ENCODE measurements around the gene MAZ. TPM values are rescaled to one million over a fixed set of nuclear protein-coding genes. Genes with fewer than 3 reads are reported as not detected.

MAZ gene
- total and polyA plus RNA-seq, 5 donors: 69.3 to 113 (median 103) TPM

DNA sequence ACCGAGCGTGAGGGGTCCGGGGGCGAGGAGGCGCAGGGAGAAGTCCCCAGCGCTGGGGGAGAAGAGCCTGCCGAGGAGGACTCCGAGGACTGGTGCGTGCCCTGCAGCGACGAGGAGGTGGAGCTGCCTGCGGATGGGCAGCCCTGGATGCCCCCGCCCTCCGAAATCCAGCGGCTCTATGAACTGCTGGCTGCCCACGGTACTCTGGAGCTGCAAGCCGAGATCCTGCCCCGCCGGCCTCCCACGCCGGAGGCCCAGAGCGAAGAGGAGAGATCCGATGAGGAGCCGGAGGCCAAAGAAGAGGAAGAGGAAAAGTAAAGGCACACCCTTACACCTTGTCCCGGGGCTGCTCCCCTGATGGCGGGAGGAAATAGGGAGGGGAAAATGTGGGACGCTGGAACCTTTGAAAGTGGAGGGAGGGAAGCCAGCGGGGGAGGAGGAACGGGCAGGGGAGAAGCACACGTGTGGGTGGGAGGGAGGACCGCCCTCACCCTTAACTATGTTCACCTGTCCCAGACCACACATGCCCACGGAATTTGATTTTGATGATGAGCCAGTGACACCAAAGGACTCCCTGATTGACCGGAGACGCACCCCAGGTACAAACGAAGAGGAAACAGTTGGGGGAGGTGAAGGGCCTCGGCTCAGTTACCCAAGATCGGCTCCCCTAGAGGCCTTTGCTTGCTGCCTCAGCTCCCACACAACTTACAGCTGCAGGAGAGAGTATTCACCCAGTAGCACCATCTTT lies 10.5 kb downstream of the MAZ start:
- H3K27ac ChIP-seq (ENCODE audit: low read length): peak overlapping the region; percentile 98
- ATAC-seq: peak; percentile 49 to 63
- no peaks in the 10 kb centered on the region for H3K27me3 ChIP-seq (ENCODE audit: control insufficient read depth, insufficient read depth)
- intact Hi-C loops (cut with DNase I): loop anchor here in 1 of 4 donors (10.0 kb wide), 1 partner anchor 178 kb away; the partner anchor contains the start of genes HIRIP3 and INO80E
- peak overlapping the region; percentile 62 for H3K4me3 ChIP-seq (ENCODE audit: low read length)
- peaks cover 2% of the 10 kb centered on the region for H3K4me1 ChIP-seq (ENCODE audit: control insufficient read depth, insufficient read depth, low read length)
- no peaks in the 10 kb centered on the region for H3K9me3 ChIP-seq (ENCODE audit: control insufficient read depth, low read length)
- WGBS: 4% methylated on average over 37 of the region's 37 CpGs
- peak; percentile 76 to 89 (median 89) for DNase-seq

DNA sequence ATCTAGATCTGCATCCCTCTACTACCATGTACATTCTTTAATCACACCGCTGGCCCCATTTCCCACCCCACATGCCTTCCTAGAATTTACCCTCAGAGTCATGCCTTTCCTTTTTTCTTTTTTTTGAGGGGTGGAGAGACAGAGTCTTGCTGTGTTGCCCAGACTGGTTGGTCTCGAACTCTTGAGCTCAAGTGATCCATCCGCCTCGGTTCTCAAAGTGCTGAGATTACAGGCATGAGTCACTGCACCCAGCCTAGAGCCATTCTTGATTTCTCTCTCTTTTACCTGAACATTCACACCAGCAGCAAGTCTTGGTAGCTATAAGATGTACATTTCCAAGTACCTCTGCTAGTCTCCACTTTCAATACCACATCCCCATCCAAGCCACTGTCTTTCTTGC lies 11.8 kb downstream of the MAZ start:
- Histone ChIP-seq H3K27me3 (ENCODE audit: control insufficient read depth, insufficient read depth) (no peaks in the 10 kb centered on the region), H3K27ac (ENCODE audit: low read length) (no peak overlapping the region), H3K4me3 (ENCODE audit: low read length) (no peak overlapping the region), H3K9me3 (ENCODE audit: control insufficient read depth, low read length) (no peaks in the 10 kb centered on the region), H3K4me1 (ENCODE audit: control insufficient read depth, insufficient read depth, low read length) (peaks cover 5% of the 10 kb centered on the region)
- DNase-seq (no peak), ATAC-seq (no peak)
- intact Hi-C loops (cut with DNase I): loop anchor here in 1 of 4 donors (10.0 kb wide), 1 partner anchor 177 kb away; the partner anchor contains the start of genes HIRIP3 and INO80E
- 92% methylated on average over 4 of the region's 4 CpGs for WGBS

DNA sequence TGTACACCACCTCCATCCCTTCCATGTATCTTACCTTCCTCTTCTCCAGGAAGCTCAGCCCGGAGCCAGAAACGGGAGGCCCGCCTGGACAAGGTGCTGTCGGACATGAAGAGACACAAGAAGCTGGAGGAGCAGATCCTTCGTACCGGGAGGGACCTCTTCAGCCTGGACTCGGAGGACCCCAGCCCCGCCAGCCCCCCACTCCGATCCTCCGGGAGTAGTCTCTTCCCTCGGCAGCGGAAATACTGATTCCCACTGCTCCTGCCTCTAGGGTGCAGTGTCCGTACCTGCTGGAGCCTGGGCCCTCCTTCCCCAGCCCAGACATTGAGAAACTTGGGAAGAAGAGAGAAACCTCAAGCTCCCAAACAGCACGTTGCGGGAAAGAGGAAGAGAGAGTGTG lies 13.2 kb downstream of the MAZ start:
- intact Hi-C loops (cut with DNase I): loop anchor here in 1 of 4 donors (10.0 kb wide), 1 partner anchor 175 kb away; the partner anchor contains the start of genes HIRIP3 and INO80E
- DNase-seq (no peak), ATAC-seq (no peak)
- Histone ChIP-seq H3K27me3 (ENCODE audit: control insufficient read depth, insufficient read depth) (no peaks in the 10 kb centered on the region), H3K9me3 (ENCODE audit: control insufficient read depth, low read length) (no peaks in the 10 kb centered on the region), H3K4me3 (ENCODE audit: low read length) (no peak overlapping the region), H3K27ac (ENCODE audit: low read length) (no peak overlapping the region), H3K4me1 (ENCODE audit: control insufficient read depth, insufficient read depth, low read length) (peaks cover 7% of the 10 kb centered on the region)
- 82% methylated on average over 15 of the region's 15 CpGs for WGBS

DNA sequence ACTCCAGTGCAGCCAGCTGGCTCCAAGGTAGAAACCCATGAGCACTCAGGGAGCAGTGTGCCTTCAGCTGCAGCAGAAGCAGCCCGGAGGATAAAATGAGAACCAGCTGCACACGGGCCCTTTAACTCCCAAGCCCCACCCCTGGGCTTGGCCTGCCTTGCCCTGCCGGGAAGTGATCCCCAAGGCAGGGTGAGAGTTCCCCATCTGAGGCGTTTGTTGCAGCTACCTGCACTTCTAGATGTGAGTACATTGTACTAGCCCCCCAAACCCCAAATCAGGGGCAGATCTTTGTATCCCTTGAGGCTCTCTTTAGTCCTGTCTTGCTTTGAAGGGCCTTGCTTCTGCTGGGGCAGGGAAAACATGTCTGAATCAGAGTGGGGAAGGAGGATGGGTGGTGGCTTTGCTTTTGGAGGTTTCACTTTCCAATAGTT lies 14.0 kb downstream of the MAZ start, which contains the start of gene MVP:
TSS of gene MVP (plus strand) at position 192 of the 431 bp plus-strand sequence. CDS start 10,088 bp downstream, outside the sequence.
- under 1% methylated on average over 4 of the region's 4 CpGs for WGBS
- Histone ChIP-seq H3K9me3 (ENCODE audit: control insufficient read depth, low read length) (no peaks in the 10 kb centered on the region), H3K27ac (ENCODE audit: low read length) (peak within 1 kb of the TSS; percentile 82), H3K4me3 (ENCODE audit: low read length) (peak within 1 kb of the TSS; percentile 81), H3K4me1 (ENCODE audit: control insufficient read depth, insufficient read depth, low read length) (peaks cover 11% of the 10 kb centered on the region), H3K27me3 (ENCODE audit: control insufficient read depth, insufficient read depth) (no peaks in the 10 kb centered on the region)
- ATAC-seq: peak; percentile 44 to 52
- intact Hi-C loops (cut with DNase I): no loop called here
- DNase-seq: peak; percentile 77 to 89 (median 86)

DNA sequence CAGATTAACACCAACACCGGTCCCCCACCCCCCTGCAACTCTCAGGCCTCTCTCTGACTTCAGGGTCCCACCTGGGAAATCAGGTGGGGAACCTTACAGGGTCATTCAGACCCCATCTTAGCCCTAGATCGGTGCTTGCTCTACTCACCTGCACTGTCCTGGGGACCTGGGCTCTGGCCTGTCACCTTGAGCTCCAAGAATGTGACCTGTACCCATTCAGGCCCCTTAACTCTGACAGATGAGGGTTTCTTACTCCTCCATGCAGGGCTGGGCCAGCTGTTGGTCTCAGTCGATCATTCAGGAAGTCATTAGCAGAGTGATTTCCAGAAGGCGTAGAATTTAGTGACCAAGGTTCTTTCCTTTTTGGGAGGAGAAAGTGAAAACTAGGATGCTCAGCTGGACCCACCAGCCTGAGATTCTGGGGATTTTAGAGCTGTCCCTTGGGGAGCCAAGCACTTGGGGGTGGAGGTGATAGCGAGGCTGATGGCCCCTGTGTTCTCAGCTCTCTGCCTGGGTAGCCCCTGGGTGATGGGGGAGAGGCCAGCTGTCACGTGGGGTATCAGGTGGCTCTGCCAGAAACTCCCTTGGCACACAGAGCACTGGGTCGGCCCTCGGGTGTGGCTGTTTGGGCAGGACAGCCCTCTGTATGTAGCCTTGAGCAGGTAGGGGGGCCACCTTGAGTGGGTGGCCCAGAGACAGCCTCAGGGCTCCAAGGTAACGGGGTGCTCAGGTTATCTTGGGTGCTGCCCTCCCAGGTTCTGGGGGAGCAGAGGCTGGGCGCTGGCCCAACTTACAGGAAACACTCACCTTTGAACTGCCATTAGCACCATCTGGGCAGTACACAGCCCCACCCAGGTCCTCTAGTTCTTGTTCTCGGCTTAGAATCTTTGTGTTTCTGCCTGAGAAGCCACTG lies 14.7 kb downstream of the MAZ start:
- intact Hi-C loops (cut with DNase I): no loop called here
- DNase-seq (peak; percentile 66 to 85 (median 74)), ATAC-seq (peak; percentile 18 to 19)
- Histone ChIP-seq H3K4me3 (ENCODE audit: low read length) (peak overlapping the region; percentile 81), H3K9me3 (ENCODE audit: control insufficient read depth, low read length) (no peaks in the 10 kb centered on the region), H3K27me3 (ENCODE audit: control insufficient read depth, insufficient read depth) (no peaks in the 10 kb centered on the region), H3K27ac (ENCODE audit: low read length) (peak overlapping the region; percentile 82), H3K4me1 (ENCODE audit: control insufficient read depth, insufficient read depth, low read length) (peaks cover 14% of the 10 kb centered on the region)
- WGBS: 30% methylated on average over 11 of the region's 11 CpGs

DNA sequence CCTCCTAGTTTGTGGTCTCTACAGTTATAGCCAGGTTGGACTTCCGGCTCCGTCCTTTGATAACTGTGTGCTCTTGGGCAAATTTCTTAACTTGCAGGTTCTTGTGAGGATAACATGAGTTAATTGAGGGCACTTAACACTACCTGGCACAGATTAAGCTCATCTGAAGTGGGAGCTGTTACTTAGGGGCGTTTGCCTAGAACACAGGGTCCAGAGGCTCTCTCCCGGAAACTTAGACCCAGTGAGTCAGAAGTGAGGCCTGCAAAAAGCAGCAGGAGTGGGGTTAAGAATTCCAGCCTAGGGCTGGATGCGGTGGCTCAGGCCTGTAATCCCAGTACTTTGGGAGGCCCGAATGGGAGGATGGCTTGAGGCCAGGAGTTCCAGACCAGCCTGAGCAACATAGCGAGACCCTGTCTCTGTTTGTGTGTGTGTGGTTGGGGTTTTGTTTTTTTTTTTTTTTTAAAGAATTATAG lies 15.3 kb downstream of the MAZ start:
- Histone ChIP-seq H3K27me3 (ENCODE audit: control insufficient read depth, insufficient read depth) (no peaks in the 10 kb centered on the region), H3K4me3 (ENCODE audit: low read length) (peak overlapping the region; percentile 81), H3K4me1 (ENCODE audit: control insufficient read depth, insufficient read depth, low read length) (peaks cover 19% of the 10 kb centered on the region), H3K27ac (ENCODE audit: low read length) (peak overlapping the region; percentile 82), H3K9me3 (ENCODE audit: control insufficient read depth, low read length) (no peaks in the 10 kb centered on the region)
- 51% methylated on average over 7 of the region's 7 CpGs for WGBS
- DNase-seq (peak in 1 of 3 donors; percentile 59), ATAC-seq (peak in 1 of 2 donors; percentile 9)
- intact Hi-C loops (cut with DNase I): no loop called here

DNA sequence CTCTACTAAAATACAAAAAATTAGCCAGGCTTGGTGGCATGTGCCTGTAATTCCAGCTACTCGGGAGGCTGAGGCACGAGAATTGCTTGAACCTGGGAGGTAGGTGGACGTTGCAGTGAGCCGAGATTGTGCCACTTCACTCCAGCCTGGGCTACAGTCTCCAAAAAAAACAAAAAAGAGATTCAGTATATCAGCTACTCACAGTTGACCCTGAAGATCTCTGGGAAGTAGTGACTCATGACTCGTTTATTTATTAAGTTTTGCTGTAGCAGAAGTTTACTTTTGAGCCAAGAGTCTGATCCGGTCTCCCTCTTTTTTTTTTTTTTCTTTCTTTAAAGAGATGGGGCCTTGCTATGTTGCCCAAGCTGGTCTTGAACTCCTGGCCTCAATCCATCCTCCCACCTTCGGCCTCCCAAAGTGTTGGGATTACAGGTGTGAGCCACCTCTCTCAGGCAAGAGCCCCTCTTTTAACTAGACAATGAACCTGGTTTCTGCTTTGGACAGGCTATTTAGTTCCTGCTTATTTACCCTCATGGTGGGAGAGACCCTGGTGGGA lies 18.3 kb downstream of the MAZ start:
- 35% methylated on average over 7 of the region's 7 CpGs for WGBS
- Histone ChIP-seq H3K4me1 (ENCODE audit: control insufficient read depth, insufficient read depth, low read length) (peaks cover 17% of the 10 kb centered on the region), H3K9me3 (ENCODE audit: control insufficient read depth, low read length) (no peaks in the 10 kb centered on the region), H3K27ac (ENCODE audit: low read length) (peak overlapping the region; percentile 34), H3K27me3 (ENCODE audit: control insufficient read depth, insufficient read depth) (no peaks in the 10 kb centered on the region), H3K4me3 (ENCODE audit: low read length) (no peak overlapping the region)
- intact Hi-C loops (cut with DNase I): no loop called here
- DNase-seq: peak in 1 of 3 donors; percentile 45
- peak; percentile 53 to 71 for ATAC-seq

DNA sequence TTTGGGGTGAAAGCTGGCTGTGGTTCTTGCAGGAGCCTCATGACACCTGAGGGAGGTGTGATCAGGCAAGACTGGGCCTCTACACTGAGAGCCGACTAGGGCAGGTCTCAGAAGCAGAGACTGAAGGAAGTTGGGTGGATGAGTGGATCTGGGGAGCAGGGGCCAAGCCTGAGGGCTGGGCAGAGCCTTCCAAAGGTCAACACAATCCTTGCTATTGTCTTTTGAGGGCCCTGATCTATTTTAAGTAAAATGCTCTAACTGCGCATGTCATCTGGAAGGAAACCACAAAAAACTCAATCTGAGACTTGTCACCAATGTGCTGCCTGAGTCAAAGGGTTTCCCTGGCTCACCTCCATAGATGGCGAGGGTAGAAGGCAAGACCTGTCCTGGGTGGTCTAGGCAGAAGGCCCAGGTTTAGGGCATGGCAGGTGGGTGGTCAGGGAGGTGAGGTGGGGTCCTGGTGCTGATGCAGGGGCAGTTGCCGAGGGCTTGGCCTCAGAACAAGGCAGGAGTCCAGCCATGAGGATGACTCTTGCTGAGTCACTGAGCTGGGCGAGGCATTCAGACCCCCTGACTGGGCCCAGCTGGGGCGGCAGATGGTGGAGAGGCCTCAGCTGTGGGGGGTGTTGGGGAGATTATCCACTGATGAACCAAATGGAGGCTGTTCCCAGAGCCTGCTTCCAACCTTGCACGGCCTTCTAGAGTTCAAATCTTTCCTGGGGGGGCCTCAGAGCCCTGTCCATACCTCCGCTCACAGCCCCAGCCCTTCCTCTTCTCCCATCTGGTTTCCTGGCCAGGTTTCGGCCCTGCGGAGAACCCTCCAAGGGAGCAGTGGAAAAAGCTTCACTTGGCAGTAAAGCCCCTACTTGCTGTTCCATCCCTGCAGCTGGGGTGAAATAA lies 19.1 kb downstream of the MAZ start:
- intact Hi-C loops (cut with DNase I): no loop called here
- DNase-seq (peak; percentile 79 to 83 (median 80)), ATAC-seq (peak; percentile 38 to 79)
- Histone ChIP-seq H3K9me3 (ENCODE audit: control insufficient read depth, low read length) (no peaks in the 10 kb centered on the region), H3K27me3 (ENCODE audit: control insufficient read depth, insufficient read depth) (no peaks in the 10 kb centered on the region), H3K4me1 (ENCODE audit: control insufficient read depth, insufficient read depth, low read length) (peaks cover 17% of the 10 kb centered on the region), H3K27ac (ENCODE audit: low read length) (peak overlapping the region; percentile 34), H3K4me3 (ENCODE audit: low read length) (no peak overlapping the region)
- 43% methylated on average over 10 of the region's 10 CpGs for WGBS

DNA sequence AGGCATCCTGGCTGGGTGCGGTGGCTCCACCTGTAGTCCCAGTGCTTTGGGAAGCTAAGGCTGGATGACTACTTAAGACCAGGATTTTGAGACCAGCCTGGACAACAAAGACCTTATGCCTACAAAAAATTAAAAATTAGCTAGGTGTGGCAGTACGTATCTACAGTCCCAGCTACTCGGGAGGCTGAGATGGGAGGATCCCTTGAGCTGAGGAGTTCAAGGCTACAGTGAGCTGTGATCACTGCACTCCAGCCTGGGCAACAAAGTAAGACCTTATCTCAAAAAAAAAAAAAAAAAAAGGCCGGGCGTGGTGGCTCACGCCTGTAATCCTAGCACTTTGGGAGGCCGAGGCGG lies 20.0 kb downstream of the MAZ start:
- DNase-seq (no peak), ATAC-seq (no peak)
- Histone ChIP-seq H3K4me1 (ENCODE audit: control insufficient read depth, insufficient read depth, low read length) (peaks cover 17% of the 10 kb centered on the region), H3K9me3 (ENCODE audit: control insufficient read depth, low read length) (no peaks in the 10 kb centered on the region), H3K4me3 (ENCODE audit: low read length) (no peak overlapping the region), H3K27me3 (ENCODE audit: control insufficient read depth, insufficient read depth) (no peaks in the 10 kb centered on the region), H3K27ac (ENCODE audit: low read length) (peak overlapping the region; percentile 34)
- intact Hi-C loops (cut with DNase I): no loop called here
- WGBS: 89% methylated on average over 6 of the region's 8 CpGs

DNA sequence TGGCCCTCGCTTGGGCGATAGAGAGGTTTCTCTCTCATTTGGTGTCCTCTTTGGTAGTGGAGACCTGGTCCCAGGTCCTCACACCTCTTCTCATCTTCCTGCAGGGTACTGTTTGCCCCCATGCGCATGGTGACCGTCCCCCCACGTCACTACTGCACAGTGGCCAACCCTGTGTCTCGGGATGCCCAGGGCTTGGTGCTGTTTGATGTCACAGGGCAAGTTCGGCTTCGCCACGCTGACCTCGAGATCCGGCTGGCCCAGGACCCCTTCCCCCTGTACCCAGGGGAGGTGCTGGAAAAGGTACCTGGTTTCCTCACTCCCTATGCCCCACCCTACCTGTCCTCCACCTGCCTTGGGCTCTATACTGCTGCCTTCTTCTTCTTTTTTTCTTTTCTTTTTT lies 24.4 kb downstream of the MAZ start:
- Histone ChIP-seq H3K9me3 (ENCODE audit: control insufficient read depth, low read length) (no peaks in the 10 kb centered on the region), H3K27me3 (ENCODE audit: control insufficient read depth, insufficient read depth) (no peaks in the 10 kb centered on the region), H3K4me1 (ENCODE audit: control insufficient read depth, insufficient read depth, low read length) (peaks cover 5% of the 10 kb centered on the region), H3K4me3 (ENCODE audit: low read length) (no peak overlapping the region), H3K27ac (ENCODE audit: low read length) (no peak overlapping the region)
- DNase-seq: no peak
- 93% methylated on average over 11 of the region's 11 CpGs for WGBS
- no peak for ATAC-seq
- intact Hi-C loops (cut with DNase I): no loop called here

All from right cardiac atrium (tissue), 5 donors.